H1 (cell line): ENCODE results near the gene HS6ST3. TPM values are rescaled to one million over a fixed set of nuclear protein-coding genes. Genes with fewer than 3 reads are reported as not detected.
A peak's percentile ranks its signal among the peaks of the same experiment; 100 is the strongest.

ENCODE experiments used
- CBX5 ChIP-seq: fragments of 300-800, 300-1000 bp; sonication (generic); IDR thresholded peaks from 2 replicates; pipeline ENCODE4 v1.7.1; 2016; ENCODE audit warnings: antibody characterized with exemption, low read length, low read depth
- GTF2F1 ChIP-seq: IDR thresholded peaks from 2 replicates; pipeline ENCODE4 v1.6.1; 2012; ENCODE audit warnings: low read depth, low read length, improper control_type of control experiment, borderline replicate concordance
- HDAC2 ChIP-seq, 2 experiments: fragments of 300-600 bp in 1 of 2; sonication (generic) in 1 of 2; IDR thresholded peaks; 2 replicates each; pipeline ENCODE4 v1.6.1; 2011 to 2012; ENCODE audit warnings: low read depth in 2 of 2, low read length in 2 of 2, mild to moderate bottlenecking in 2 of 2, moderate library complexity in 2 of 2, borderline replicate concordance in 1 of 2, inconsistent platforms in 1 of 2
- KDM1A ChIP-seq: fragments of 200-600, 300-600 bp; sonication (generic); IDR thresholded peaks from 2 replicates; pipeline ENCODE4 v1.7.1; 2016; ENCODE audit warnings: mild to moderate bottlenecking, low read length, borderline replicate concordance
- KDM4A ChIP-seq: IDR thresholded peaks from one replicate; pipeline ENCODE4 v1.7.1; 2012; ENCODE audit warnings: low read depth, mild to moderate bottlenecking, moderate library complexity, low read length, inconsistent platforms; ENCODE audit not compliant: severe bottlenecking
- SP4 ChIP-seq: IDR thresholded peaks from 2 replicates; pipeline ENCODE4 v1.6.1; 2012; ENCODE audit warnings: low read length, inconsistent platforms
- polyA plus RNA-seq, 7 experiments: library from polyadenylated mRNA; depleted of rRNA in 3 of 7; stranded (reverse) in 5 of 7; unstranded in 2 of 7; fragments of >200 nt in 5 of 7; fragments of 200-250 nt in 2 of 7; gene quantifications; 1 replicate in 5 of 7; 2 replicates in 1 of 7; 4 replicates in 1 of 7; pipeline versions ENCODE4 v1.2.1 to v1.2.3, GENCODE V29; 2011 to 2013; ENCODE audit warnings: missing spikeins in 2 of 7, mixed read lengths in 2 of 7
- total RNA-seq: library from RNA; stranded (reverse); fragmentation: NEBNext Ultra II Directional; extraction: Animal tissue kit (Norgen Biotek cat#: 25700); gene quantifications from 2 replicates; pipeline ENCODE4 v1.2.1, GENCODE V29; 2021
- TF ChIP-seq, protein P1 (sequence below), 3 experiments: IDR thresholded peaks; 1 replicate in 2 of 3; 2 replicates in 1 of 3; pipeline versions ENCODE4 v1.5.1 to v1.6.1; 2011; ENCODE audit warnings: low read length in 3 of 3, mild to moderate bottlenecking in 3 of 3, inconsistent platforms in 2 of 3, low read depth in 1 of 3, moderate library complexity in 1 of 3; ENCODE audit not compliant: insufficient read depth in 1 of 3; ENCODE audit errors: control extremely low read depth in 1 of 3
- TF ChIP-seq, protein P2 (sequence below): IDR thresholded peaks from 2 replicates; pipeline ENCODE4 v1.6.1; 2011; ENCODE audit warnings: low read length, improper control_type of control experiment
- TF ChIP-seq, protein P3 (sequence below): IDR thresholded peaks from 2 replicates; pipeline ENCODE4 v1.6.1; 2011; ENCODE audit warnings: low read depth, mild to moderate bottlenecking, low read length; ENCODE audit not compliant: insufficient read depth

The HS6ST3 gene
- total and polyA plus RNA-seq, 2 of the 8 experiments (the other 6 are each of a cell fraction or from before 2014, with no cell fraction given): 0.45 to 1.2 TPM

DNA sequence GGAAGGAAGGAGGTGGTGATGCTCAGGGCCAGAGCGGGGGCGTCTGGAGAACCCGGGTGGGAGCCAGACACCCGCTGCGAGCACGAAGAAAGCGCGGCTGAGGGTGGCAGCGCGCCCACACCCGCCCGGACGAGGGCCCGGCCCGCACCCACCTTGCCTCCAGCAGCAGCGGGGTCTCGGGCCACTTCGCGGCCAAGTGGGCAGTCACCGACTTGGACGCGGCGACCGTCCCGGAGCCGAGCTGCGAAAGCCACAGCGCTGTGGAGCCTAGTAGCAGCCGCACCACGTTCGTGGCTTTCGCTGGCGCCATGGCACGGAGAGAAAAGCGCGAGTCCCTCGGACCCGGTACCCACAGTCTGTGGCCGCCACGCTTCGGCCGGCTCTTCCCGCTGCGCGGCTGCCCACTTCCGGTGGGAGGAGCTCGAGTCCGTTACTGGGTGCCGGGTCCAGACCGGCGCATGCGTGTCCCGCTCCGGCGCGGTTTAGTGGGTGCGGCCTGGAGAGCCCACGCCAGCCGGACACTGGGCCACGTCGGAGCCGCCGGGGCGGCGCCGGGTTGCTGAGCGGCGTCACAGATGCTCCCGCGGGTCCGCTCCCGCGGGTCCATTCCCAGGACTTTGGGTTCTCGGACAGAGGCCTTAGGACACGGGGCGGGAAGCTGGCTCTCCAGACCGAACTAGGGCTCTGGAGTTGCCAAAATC is 36.8 kb upstream of the HS6ST3 start, which contains the start of gene UGGT2 (continued):
- TF ChIP-seq, protein P1, sequence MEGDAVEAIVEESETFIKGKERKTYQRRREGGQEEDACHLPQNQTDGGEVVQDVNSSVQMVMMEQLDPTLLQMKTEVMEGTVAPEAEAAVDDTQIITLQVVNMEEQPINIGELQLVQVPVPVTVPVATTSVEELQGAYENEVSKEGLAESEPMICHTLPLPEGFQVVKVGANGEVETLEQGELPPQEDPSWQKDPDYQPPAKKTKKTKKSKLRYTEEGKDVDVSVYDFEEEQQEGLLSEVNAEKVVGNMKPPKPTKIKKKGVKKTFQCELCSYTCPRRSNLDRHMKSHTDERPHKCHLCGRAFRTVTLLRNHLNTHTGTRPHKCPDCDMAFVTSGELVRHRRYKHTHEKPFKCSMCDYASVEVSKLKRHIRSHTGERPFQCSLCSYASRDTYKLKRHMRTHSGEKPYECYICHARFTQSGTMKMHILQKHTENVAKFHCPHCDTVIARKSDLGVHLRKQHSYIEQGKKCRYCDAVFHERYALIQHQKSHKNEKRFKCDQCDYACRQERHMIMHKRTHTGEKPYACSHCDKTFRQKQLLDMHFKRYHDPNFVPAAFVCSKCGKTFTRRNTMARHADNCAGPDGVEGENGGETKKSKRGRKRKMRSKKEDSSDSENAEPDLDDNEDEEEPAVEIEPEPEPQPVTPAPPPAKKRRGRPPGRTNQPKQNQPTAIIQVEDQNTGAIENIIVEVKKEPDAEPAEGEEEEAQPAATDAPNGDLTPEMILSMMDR (IDR thresholded peaks at IDR 0.05; ENCODE audit: control extremely low read depth in 1 of 3, insufficient read depth in 1 of 3, low read depth in 1 of 3, low read length in 3 of 3): no peak
- TF ChIP-seq GTF2F1: no peak
- TF ChIP-seq, protein P2, sequence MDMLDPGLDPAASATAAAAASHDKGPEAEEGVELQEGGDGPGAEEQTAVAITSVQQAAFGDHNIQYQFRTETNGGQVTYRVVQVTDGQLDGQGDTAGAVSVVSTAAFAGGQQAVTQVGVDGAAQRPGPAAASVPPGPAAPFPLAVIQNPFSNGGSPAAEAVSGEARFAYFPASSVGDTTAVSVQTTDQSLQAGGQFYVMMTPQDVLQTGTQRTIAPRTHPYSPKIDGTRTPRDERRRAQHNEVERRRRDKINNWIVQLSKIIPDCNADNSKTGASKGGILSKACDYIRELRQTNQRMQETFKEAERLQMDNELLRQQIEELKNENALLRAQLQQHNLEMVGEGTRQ: no peak
- no peak for TF ChIP-seq KDM1A
- TF ChIP-seq HDAC2 (IDR thresholded peaks at IDR 0.05; ENCODE audit: borderline replicate concordance in 1 of 2, low read depth in 2 of 2, low read length in 2 of 2): peak in 1 of 2 experiments; percentile 59; a peak in 1 of 4 replicates
- TF ChIP-seq CBX5: no peak
- 0 out of 2 replicates have a peak, but pooled peaks have one; percentile 24 for TF ChIP-seq SP4
- TF ChIP-seq KDM4A: peak; percentile 94
- TF ChIP-seq, protein P3, sequence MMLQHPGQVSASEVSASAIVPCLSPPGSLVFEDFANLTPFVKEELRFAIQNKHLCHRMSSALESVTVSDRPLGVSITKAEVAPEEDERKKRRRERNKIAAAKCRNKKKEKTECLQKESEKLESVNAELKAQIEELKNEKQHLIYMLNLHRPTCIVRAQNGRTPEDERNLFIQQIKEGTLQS: no peak; the same call in 1 of the 2 replicates
